Mucosa of rectum (tissue), 2 donors: ENCODE measurements around the gene NFATC4.
A peak's percentile ranks its signal among the peaks of the same experiment; 100 is the strongest.
"Not testable (repeated sequence)": the region's sequence is repeated elsewhere in the genome, so short reads cannot be mapped to it uniquely, and the experiment has no call there.

Source experiments
- H3K27ac ChIP-seq, 2 donors: one replicate each; pipeline ENCODE4 v1.7.0; 2013; ENCODE audit warnings: inconsistent platforms in 2 of 2, low read depth in 2 of 2, low read length in 2 of 2
- H3K27me3 ChIP-seq, 2 donors: one replicate each; pipeline ENCODE4 v1.7.0; 2013; ENCODE audit warnings: low read length in 2 of 2; ENCODE audit not compliant: control insufficient read depth in 2 of 2, insufficient read depth in 2 of 2
- H3K36me3 ChIP-seq, 2 donors: one replicate each; pipeline ENCODE4 v1.7.0; 2013; ENCODE audit warnings: low read length in 2 of 2; ENCODE audit not compliant: control insufficient read depth in 2 of 2, insufficient read depth in 2 of 2
- H3K4me1 ChIP-seq, 2 donors: one replicate each; pipeline ENCODE4 v1.7.0; 2013; ENCODE audit warnings: low read length in 2 of 2, mild to moderate bottlenecking in 1 of 2; ENCODE audit not compliant: control insufficient read depth in 2 of 2, insufficient read depth in 2 of 2
- H3K4me3 ChIP-seq, 2 donors: one replicate each; pipeline ENCODE4 v1.7.0; 2013; ENCODE audit warnings: low read length in 2 of 2
- H3K9ac ChIP-seq, 2 donors: one replicate each; pipeline ENCODE4 v1.7.0; 2013; ENCODE audit warnings: low read length in 2 of 2, low read depth in 1 of 2, mild to moderate bottlenecking in 1 of 2
- H3K9me3 ChIP-seq, 2 donors: one replicate each; pipeline ENCODE4 v1.7.0; 2013; ENCODE audit warnings: low read length in 2 of 2; ENCODE audit not compliant: control insufficient read depth in 2 of 2
- donor health status: healthy.
- donor health status: Normal muscosa, but diverticular disease.

The NFATC4 gene

GRCh38 chr14:24365600-24366412 is 2.2 kb upstream of the NFATC4 start:
- Histone ChIP-seq H3K9ac (peak overlapping the region; percentile 60 to 70), H3K4me1 (peaks cover 17 to 29% of the 10 kb centered on the region in 2 donors), H3K27ac (peak overlapping the region; percentile 89 to 91), H3K36me3 (no peaks in the 10 kb centered on the region), H3K9me3 (no peaks in the 10 kb centered on the region), H3K27me3 (peaks cover 0 to 2% of the 10 kb centered on the region in 2 donors), H3K4me3 (peak overlapping the region; percentile 72 to 77)

DNA sequence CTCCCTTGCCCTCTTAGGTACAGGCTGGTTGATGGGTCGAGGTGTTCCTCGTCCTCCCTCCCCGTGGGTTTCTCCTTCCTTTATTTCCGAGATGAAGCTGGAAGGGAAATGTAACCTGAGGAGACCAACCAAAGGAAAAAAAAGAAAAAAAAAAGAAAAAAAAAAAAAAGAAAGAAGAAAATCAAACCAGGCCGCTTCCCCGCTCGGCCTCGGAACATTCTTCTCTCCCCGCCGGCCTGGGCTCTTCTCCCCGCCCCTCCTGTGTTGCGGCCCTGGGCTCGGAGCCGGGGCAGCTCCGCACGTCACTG is 1.6 kb upstream of the NFATC4 start:
- Histone ChIP-seq H3K9me3 (no peaks in the 10 kb centered on the region), H3K36me3 (no peaks in the 10 kb centered on the region), H3K27ac (peak overlapping the region; percentile 89 to 91), H3K4me3 (peak overlapping the region; percentile 72 to 77), H3K9ac (peak overlapping the region; percentile 60 to 70), H3K27me3 (peaks cover 0 to 2% of the 10 kb centered on the region in 2 donors), H3K4me1 (peaks cover 17 to 29% of the 10 kb centered on the region in 2 donors)

- H3K9ac ChIP-seq, result peak overlapping the region; percentile 60 to 70
- no peaks in the 10 kb centered on the region for H3K36me3 ChIP-seq
- peak overlapping the region; percentile 89 to 91 for H3K27ac ChIP-seq
- H3K9me3 ChIP-seq, result no peaks in the 10 kb centered on the region
- H3K4me3 ChIP-seq, result peak overlapping the region; percentile 75 to 77
- peaks cover 17 to 29% of the 10 kb centered on the region in 2 donors for H3K4me1 ChIP-seq
- peaks cover 0 to 2% of the 10 kb centered on the region in 2 donors for H3K27me3 ChIP-seq
Observed at GRCh38 chr14:24366721-24367513, 1.1 kb upstream of the NFATC4 start.

- Histone ChIP-seq H3K9me3 (no peaks in the 10 kb centered on the region), H3K9ac (peak overlapping the region; percentile 63 to 79), H3K36me3 (no peaks in the 10 kb centered on the region), H3K4me1 (peaks cover 17 to 29% of the 10 kb centered on the region in 2 donors), H3K4me3 (peak overlapping the region; percentile 61 to 67), H3K27me3 (peaks cover 0 to 2% of the 10 kb centered on the region in 2 donors), H3K27ac (peak overlapping the region; percentile 77 to 89)
Observed at GRCh38 chr14:24368212-24368561, 203 bp downstream of the NFATC4 start.

DNA sequence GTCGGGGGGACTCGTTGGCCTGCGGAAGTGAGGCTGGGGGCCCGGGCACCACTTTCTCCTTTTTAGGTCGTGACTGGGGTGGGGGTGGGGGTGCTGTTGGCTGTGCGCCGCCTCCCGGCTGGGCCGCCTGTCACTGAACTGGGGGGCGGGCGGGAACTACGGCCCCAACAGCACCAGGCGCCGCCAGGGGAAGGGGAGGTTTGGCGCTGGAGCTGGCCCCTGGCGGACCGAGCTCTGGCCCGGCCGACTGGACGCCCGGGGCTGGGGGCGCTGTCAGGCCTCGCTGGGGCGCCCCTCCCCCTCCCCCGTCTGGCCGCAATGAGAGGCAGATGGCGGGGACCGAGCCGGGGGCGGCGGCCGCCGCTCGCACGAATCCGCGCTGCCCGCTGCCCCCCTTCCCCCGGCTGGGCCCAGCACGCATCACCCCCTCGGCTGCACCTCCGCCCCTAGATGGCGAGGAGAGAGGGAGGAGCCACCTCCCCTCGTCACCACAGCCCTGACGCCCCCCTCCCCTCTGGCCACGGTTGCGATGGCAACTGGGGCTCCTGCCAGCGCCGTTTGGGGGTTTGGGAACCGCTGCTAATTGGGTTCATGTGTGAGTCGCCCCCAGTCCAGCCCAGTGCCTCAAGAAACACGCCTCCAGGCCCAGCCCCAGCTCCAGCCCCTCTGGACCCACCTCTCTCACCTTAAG is 723 bp downstream of the NFATC4 start:
- H3K4me3 ChIP-seq, result peak overlapping the region; percentile 61 to 67
- no peaks in the 10 kb centered on the region for H3K9me3 ChIP-seq
- peaks cover 0 to 3% of the 10 kb centered on the region in 2 donors for H3K36me3 ChIP-seq
- peaks cover 0 to 2% of the 10 kb centered on the region in 2 donors for H3K27me3 ChIP-seq
- peaks cover 17 to 29% of the 10 kb centered on the region in 2 donors for H3K4me1 ChIP-seq
- H3K9ac ChIP-seq, result peak overlapping the region; percentile 63 to 79
- peak overlapping the region; percentile 77 to 89 for H3K27ac ChIP-seq

DNA sequence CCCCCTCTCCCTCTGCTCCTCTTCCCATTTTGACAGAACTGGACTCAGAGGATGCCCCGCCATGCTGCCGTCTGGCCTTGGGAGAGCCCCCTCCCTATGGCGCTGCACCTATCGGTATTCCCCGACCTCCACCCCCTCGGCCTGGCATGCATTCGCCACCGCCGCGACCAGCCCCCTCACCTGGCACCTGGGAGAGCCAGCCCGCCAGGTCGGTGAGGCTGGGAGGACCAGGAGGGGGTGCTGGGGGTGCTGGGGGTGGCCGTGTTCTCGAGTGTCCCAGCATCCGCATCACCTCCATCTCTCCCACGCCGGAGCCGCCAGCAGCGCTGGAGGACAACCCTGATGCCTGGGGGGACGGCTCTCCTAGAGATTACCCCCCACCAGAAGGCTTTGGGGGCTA is 1.5 kb downstream of the NFATC4 start:
- peak overlapping the region; percentile 52 to 77 for H3K27ac ChIP-seq
- H3K36me3 ChIP-seq, result peaks cover 0 to 3% of the 10 kb centered on the region in 2 donors
- no peaks in the 10 kb centered on the region for H3K9me3 ChIP-seq
- H3K9ac ChIP-seq, result no peak overlapping the region
- H3K4me1 ChIP-seq, result peaks cover 17 to 29% of the 10 kb centered on the region in 2 donors
- H3K27me3 ChIP-seq, result peaks cover 0 to 2% of the 10 kb centered on the region in 2 donors
- H3K4me3 ChIP-seq, result peak overlapping the region in 1 of 2 donors; percentile 31

DNA sequence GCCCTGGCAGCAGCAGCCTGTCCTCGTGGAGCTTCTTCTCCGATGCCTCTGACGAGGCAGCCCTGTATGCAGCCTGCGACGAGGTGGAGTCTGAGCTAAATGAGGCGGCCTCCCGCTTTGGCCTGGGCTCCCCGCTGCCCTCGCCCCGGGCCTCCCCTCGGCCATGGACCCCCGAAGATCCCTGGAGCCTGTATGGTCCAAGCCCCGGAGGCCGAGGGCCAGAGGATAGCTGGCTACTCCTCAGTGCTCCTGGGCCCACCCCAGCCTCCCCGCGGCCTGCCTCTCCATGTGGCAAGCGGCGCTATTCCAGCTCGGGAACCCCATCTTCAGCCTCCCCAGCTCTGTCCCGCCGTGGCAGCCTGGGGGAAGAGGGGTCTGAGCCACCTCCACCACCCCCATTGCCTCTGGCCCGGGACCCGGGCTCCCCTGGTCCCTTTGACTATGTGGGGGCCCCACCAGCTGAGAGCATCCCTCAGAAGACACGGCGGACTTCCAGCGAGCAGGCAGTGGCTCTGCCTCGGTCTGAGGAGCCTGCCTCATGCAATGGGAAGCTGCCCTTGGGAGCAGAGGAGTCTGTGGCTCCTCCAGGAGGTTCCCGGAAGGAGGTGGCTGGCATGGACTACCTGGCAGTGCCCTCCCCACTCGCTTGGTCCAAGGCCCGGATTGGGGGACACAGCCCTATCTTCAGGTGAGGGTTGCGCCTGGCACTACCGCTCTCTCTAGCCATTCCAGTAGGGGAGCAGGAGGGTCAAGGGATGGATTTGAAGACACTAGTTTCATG is 2.1 kb downstream of the NFATC4 start:
- Histone ChIP-seq H3K4me3 (no peak overlapping the region), H3K27ac (no peak overlapping the region), H3K27me3 (peaks cover 0 to 2% of the 10 kb centered on the region in 2 donors), H3K9me3 (no peaks in the 10 kb centered on the region), H3K4me1 (peaks cover 16 to 29% of the 10 kb centered on the region in 2 donors), H3K9ac (no peak overlapping the region), H3K36me3 (peaks cover 0 to 3% of the 10 kb centered on the region in 2 donors)

- H3K27ac ChIP-seq, result no peak overlapping the region
Observed at GRCh38 chr14:24370748-24371147, 2.8 kb downstream of the NFATC4 start.

GRCh38 chr14:24371605-24372004 is 3.6 kb downstream of the NFATC4 start:
- H3K9ac ChIP-seq, H3K36me3 ChIP-seq, H3K27me3 ChIP-seq, H3K4me3 ChIP-seq, H3K27ac ChIP-seq, H3K9me3 ChIP-seq: not testable (repeated sequence)
- H3K4me1 ChIP-seq, result peaks cover 5 to 17% of the 10 kb centered on the region in 2 donors

More at GRCh38 chr14:24370748-24371147, 2.8 kb downstream of the NFATC4 start:
- Histone ChIP-seq H3K27me3 (peaks cover 0 to 2% of the 10 kb centered on the region in 2 donors), H3K9me3 (no peaks in the 10 kb centered on the region), H3K4me3 (no peak overlapping the region), H3K9ac (no peak overlapping the region), H3K4me1 (peaks cover 11 to 23% of the 10 kb centered on the region in 2 donors), H3K36me3 (peaks cover 0 to 3% of the 10 kb centered on the region in 2 donors)
